K562 (cell line): Measurements from ENCODE around the gene UGT1A10. TPM values are rescaled to one million over a fixed set of nuclear protein-coding genes. Genes with fewer than 3 reads are reported as not detected.

ENCODE experiments used
- ATAC-seq: fragments of 200-7000 bp; cut with Tn5 transposase; 3 replicates; pipeline ENCODE4 v1.9.1; 2020; ENCODE audit warnings: moderate library complexity
- BruUV-seq: library from RNA; stranded (reverse); fragments of 400-500 nt; replicated peaks from 2 replicates; lab custom pipeline; 2021; lab: Mats Ljungman, UMichigan
- CTCF ChIA-PET: fragments of 300-600 bp; formaldehyde crosslinking; extraction: SDS; loops from one replicate; lab custom pipeline; 2021; ENCODE audit warnings: low intra/inter-chr PET ratio; lab: Yijun Ruan, JAX
- POLR2A ChIA-PET: fragments of 300-600, 350-650 bp; sonication (Branson Sonifier 250); formaldehyde crosslinking; extraction: SDS; loops from one replicate; lab custom pipeline; 2021; ENCODE audit warnings: antibody characterized with exemption, inconsistent platforms; lab: Yijun Ruan, JAX
- DNase-seq, 4 experiments: peaks; one replicate each; pipeline versions ENCODE4 v3.0.0 to v3.0.0-alpha.2; 2011 to 2018; ENCODE audit warnings: low spot score in 3 of 4, mixed read lengths in 3 of 4; ENCODE audit errors: extremely low read depth in 1 of 4
- FAIRE-seq: peaks from 2 replicates; lab custom pipeline; 2011; peaks lifted over from hg19 to GRCh38; lab: Jason Lieb, UNC
- H2AFZ ChIP-seq: 2 replicates; pipeline ENCODE4 v1.6.0; 2011; ENCODE audit warnings: low read depth, low read length, control low read depth, inconsistent platforms
- H3K27ac ChIP-seq: fragments of 200-600 bp; 3 replicates; pipeline ENCODE4 v1.8.0; 2011; ENCODE audit warnings: low read depth, mild to moderate bottlenecking, control low read depth, inconsistent platforms, low read length, moderate library complexity, mixed read lengths; ENCODE audit errors: extremely low read depth
- H3K27me3 ChIP-seq, 2 experiments: fragments of 300-600 bp in 1 of 2; 2 replicates in 1 of 2; 3 replicates in 1 of 2; pipeline versions ENCODE4 v1.6.0 to v1.8.0; 2011; ENCODE audit warnings: inconsistent platforms in 2 of 2, low read length in 2 of 2, mild to moderate bottlenecking in 1 of 2, mixed read lengths in 1 of 2, moderate library complexity in 1 of 2; ENCODE audit not compliant: control insufficient read depth in 2 of 2, insufficient read depth in 2 of 2
- H3K36me3 ChIP-seq: fragments of 300-600 bp; 3 replicates; pipeline ENCODE4 v1.8.0; 2011; ENCODE audit warnings: mild to moderate bottlenecking, low read length, inconsistent platforms; ENCODE audit not compliant: control insufficient read depth, insufficient read depth
- H3K4me1 ChIP-seq, 2 experiments: fragments of 200-600 bp in 1 of 2; replicated peaks in 1 of 2; 2 replicates in 1 of 2; 3 replicates in 1 of 2; pipeline versions ENCODE4 v1.5.1 to v1.8.0; 2011; ENCODE audit warnings: inconsistent platforms in 2 of 2, low read length in 2 of 2, mild to moderate bottlenecking in 1 of 2, mixed read lengths in 1 of 2, moderate library complexity in 1 of 2; ENCODE audit not compliant: control insufficient read depth in 2 of 2, insufficient read depth in 2 of 2
- H3K4me2 ChIP-seq: 2 replicates; pipeline ENCODE4 v1.6.1; 2011; ENCODE audit warnings: low read length, control low read depth, inconsistent platforms, mixed read lengths; ENCODE audit not compliant: insufficient read depth
- H3K4me3 ChIP-seq: fragments of 200-600 bp; sonication (generic), shearing (Covaris generic); 2 replicates; pipeline ENCODE4 v1.5.1; 2016; ENCODE audit warnings: control low read depth, inconsistent platforms
- H3K79me2 ChIP-seq: fragments of 200-600 bp; 3 replicates; pipeline ENCODE4 v1.8.0; 2011; ENCODE audit warnings: low read length, inconsistent platforms; ENCODE audit not compliant: control insufficient read depth, insufficient read depth
- H3K9ac ChIP-seq, 2 experiments: 2 replicates each; pipeline versions ENCODE4 v1.6.0 to v1.6.1; 2011; ENCODE audit warnings: low read depth in 2 of 2, low read length in 2 of 2, control low read depth in 1 of 2, inconsistent platforms in 1 of 2, mild to moderate bottlenecking in 1 of 2, mixed read lengths in 1 of 2; ENCODE audit not compliant: insufficient read depth in 1 of 2
- H3K9me1 ChIP-seq: one replicate; pipeline ENCODE4 v1.6.0; 2011; ENCODE audit warnings: inconsistent platforms, mild to moderate bottlenecking, low read length, moderate library complexity; ENCODE audit not compliant: control insufficient read depth, insufficient read depth
- H3K9me3 ChIP-seq: replicated peaks from 2 replicates; pipeline ENCODE4 v1.5.1; 2011; ENCODE audit warnings: low read depth, low read length, inconsistent platforms; ENCODE audit not compliant: control insufficient read depth, insufficient read depth
- H4K20me1 ChIP-seq: replicated peaks from 2 replicates; pipeline ENCODE4 v1.6.1; 2011; ENCODE audit warnings: low read length, inconsistent platforms, mixed read lengths; ENCODE audit not compliant: control insufficient read depth, insufficient read depth
- CAMTA2 ChIP-seq: fragments of 250-450 bp; sonication (Bioruptor Pico); conservative IDR thresholded peaks from 2 replicates; pipeline ENCODE4 v1.5.1; 2022
- HNRNPUL1 ChIP-seq: fragments of 200-400 bp; formaldehyde crosslinking; IDR thresholded peaks from 2 replicates; pipeline ENCODE4 v1.6.1; 2017; ENCODE audit warnings: low read length
- SIN3B ChIP-seq: fragments of 450-650 bp; IDR thresholded peaks from 2 replicates; pipeline ENCODE4 v1.6.1; 2017; ENCODE audit warnings: low read depth, mild to moderate bottlenecking, moderate library complexity
- WGBS: fragments of 100-300 bp; shearing (Covaris generic); methylation state at CpG from one replicate; pipeline ENCODE4 v1.1.6; 2016; ENCODE audit warnings: low coverage, mixed read lengths; ENCODE audit not compliant: insufficient coverage; ENCODE audit errors: missing lambda C conversion rate; 5-methylcytosine and 5-hydroxymethylcytosine counted together
- in situ Hi-C: fragments of 300-500 bp; cut with MboI; formaldehyde crosslinking; loops from 4 replicates; pipeline ENCODE4 v1.15.0; 2018; ENCODE audit warnings: inconsistent platforms, mixed read lengths
- intact Hi-C: fragments of 100-400 bp; cut with micrococcal nuclease; formaldehyde crosslinking; loops from 2 replicates; pipeline ENCODE4 v1.14.2; 2022
- polyA plus RNA-seq, 8 experiments: library from polyadenylated mRNA; depleted of rRNA in 4 of 8; stranded (reverse) in 5 of 8; unstranded in 3 of 8; fragments of >200 nt; fragmentation: Nextera tagmentation in 2 of 8; fragmentation: Illumina TruSeq in 1 of 8; extraction: Ambion mirVana in 2 of 8; extraction: Trizol in 1 of 8; gene quantifications; 2 replicates each; pipeline versions ENCODE4 v1.2.1 to v1.2.3, GENCODE V29; 2011 to 2014; ENCODE audit warnings: inconsistent platforms in 1 of 8, missing spikeins in 1 of 8
- total RNA-seq, 7 experiments: library from RNA; depleted of rRNA in 6 of 7; stranded (reverse); fragments of >200 nt in 6 of 7; fragmentation: Illumina TruSeq in 2 of 7; extraction: Trizol in 2 of 7; gene quantifications; 2 replicates each; pipeline versions ENCODE4 v1.2.1 to v1.2.3, GENCODE V29; 2011 to 2021; ENCODE audit warnings: low replicate concordance in 1 of 7
- TF ChIP-seq, protein P1 (sequence below): fragments of 450-650 bp; IDR thresholded peaks from 2 replicates; pipeline ENCODE4 v1.6.1; 2017; ENCODE audit warnings: mild to moderate bottlenecking, moderate library complexity

UGT1A10 gene
- total and polyA plus RNA-seq, 9 of the 15 experiments (the other 6 are each of a cell fraction or from before 2014, with no cell fraction given), result not detected

DNA sequence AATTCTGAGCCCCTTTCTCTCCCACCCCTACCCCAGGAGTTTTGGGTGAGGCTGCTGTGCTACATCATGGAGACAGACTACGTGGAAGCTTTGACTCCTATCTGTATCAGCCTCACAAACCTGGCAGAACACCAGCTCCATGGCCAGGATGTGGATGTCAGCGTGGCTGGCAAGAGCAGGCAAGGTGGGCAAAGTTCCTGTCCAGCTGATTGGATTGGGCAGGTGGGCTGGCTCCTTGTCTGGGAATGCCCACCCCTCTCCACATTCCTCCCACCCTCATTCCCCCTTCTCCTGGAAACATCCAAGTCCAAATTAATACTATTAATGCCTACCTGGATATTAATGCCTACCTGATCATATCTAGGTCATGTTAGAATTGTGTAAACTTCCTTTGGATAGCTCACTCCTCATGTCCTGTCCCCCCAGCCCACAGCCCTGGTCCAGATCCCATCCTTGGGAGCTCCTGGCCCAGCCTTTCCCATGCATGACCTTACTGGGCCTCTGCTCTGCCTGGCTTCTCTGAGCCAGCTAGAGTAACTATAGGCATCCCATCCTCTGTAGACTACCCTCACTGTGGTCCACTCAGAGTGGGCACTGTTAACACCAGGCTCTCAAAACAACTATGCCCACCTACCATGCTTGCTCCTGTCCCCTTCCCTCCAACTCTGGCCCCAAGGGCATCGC lies 166.0 kb downstream of the UGT1A10 start:
- Histone ChIP-seq H3K36me3 (no peaks in the 10 kb centered on the region), H3K27ac (no peak overlapping the region), H3K4me2 (no peak overlapping the region), H4K20me1 (no peaks in the 10 kb centered on the region), H3K79me2 (no peaks in the 10 kb centered on the region), H3K9me3 (no peaks in the 10 kb centered on the region), H3K9ac (no peak overlapping the region), H2AFZ (no peak overlapping the region), H3K9me1 (no peaks in the 10 kb centered on the region), H3K4me3 (no peak overlapping the region), H3K4me1 (no peaks in the 10 kb centered on the region; a peak in 1 of 5 replicates), H3K27me3 (peaks cover 0 to 7% of the 10 kb centered on the region in 2 experiments; a peak in 1 of 5 replicates)
- FAIRE-seq (no peak), DNase-seq (no peak), ATAC-seq (no peak)
- WGBS, result 0% methylated on average over 2 of the region's 3 CpGs
- intact Hi-C loops (no loop called here), in situ Hi-C loops (no loop called here)
- POLR2A ChIA-PET, result interaction anchor here (0.6 kb wide), 1 partner anchor 42 kb away, joined by 4 read pairs; the partner anchor contains the start of gene UGT1A1
- no TSS peak for BruUV-seq
- TF ChIP-seq CAMTA2 (no peak), SIN3B (no peak), HNRNPUL1 (no peak)
- TF ChIP-seq, protein P1, sequence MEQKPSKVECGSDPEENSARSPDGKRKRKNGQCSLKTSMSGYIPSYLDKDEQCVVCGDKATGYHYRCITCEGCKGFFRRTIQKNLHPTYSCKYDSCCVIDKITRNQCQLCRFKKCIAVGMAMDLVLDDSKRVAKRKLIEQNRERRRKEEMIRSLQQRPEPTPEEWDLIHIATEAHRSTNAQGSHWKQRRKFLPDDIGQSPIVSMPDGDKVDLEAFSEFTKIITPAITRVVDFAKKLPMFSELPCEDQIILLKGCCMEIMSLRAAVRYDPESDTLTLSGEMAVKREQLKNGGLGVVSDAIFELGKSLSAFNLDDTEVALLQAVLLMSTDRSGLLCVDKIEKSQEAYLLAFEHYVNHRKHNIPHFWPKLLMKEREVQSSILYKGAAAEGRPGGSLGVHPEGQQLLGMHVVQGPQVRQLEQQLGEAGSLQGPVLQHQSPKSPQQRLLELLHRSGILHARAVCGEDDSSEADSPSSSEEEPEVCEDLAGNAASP, result no peak
- CTCF ChIA-PET, result no interaction called here
